CMK (cell line): ENCODE measurements around the gene KRTAP9-3.
"Not testable (repeated sequence)": the region's sequence is repeated elsewhere in the genome, so short reads cannot be mapped to it uniquely, and the experiment has no call there.

ENCODE experiments used
- DNase-seq: peaks from one replicate; pipeline ENCODE4 v3.0.0-alpha.2; 2010; ENCODE audit warnings: low read depth

The KRTAP9-3 gene

GRCh38 chr17:41251261-41251660, 19.0 kb downstream of the KRTAP9-3 start:
- DNase-seq: no peak

- no peak for DNase-seq
Measured at GRCh38 chr17:41254861-41255260, 22.6 kb downstream of the KRTAP9-3 start.

GRCh38 chr17:41255381-41256290, 23.4 kb downstream of the KRTAP9-3 start, which contains the start of gene KRTAP9-9:
Gene KRTAP9-9, plus strand, starts transcription at chr17:41255384.
- not testable (repeated sequence) for DNase-seq

- DNase-seq: no peak
Measured at GRCh38 chr17:41256291-41256685, 24.0 kb downstream of the KRTAP9-3 start.

GRCh38 chr17:41258406-41258805, 26.2 kb downstream of the KRTAP9-3 start:
- no peak for DNase-seq

- DNase-seq: no peak
Measured at GRCh38 chr17:41263212-41263611, 31.0 kb downstream of the KRTAP9-3 start.

- no peak for DNase-seq
Measured at GRCh38 chr17:41264599-41264998, 32.4 kb downstream of the KRTAP9-3 start.

GRCh38 chr17:41265078-41265477, 32.8 kb downstream of the KRTAP9-3 start, which contains the start of gene KRTAP9-6:
Gene KRTAP9-6, plus strand, starts transcription at chr17:41265378. Its CDS starts 0 bp downstream, at chr17:41265378.
- DNase-seq: no peak

GRCh38 chr17:41267711-41268110, 35.5 kb downstream of the KRTAP9-3 start:
- DNase-seq: no peak

- DNase-seq: not testable (repeated sequence)
Measured at GRCh38 chr17:41271323-41271722, 39.1 kb downstream of the KRTAP9-3 start.

GRCh38 chr17:41271858-41272257, 39.6 kb downstream of the KRTAP9-3 start:
- no peak for DNase-seq

GRCh38 chr17:41275648-41276190, 43.5 kb downstream of the KRTAP9-3 start, which contains the start of gene KRTAP9-7:
Gene KRTAP9-7, plus strand, starts transcription at chr17:41275698. Its CDS starts 0 bp downstream, at chr17:41275698.
- DNase-seq: not testable (repeated sequence)

GRCh38 chr17:41278176-41278955, 46.1 kb downstream of the KRTAP9-3 start:
- DNase-seq: no peak
